Daoy (cell line): Measurements from ENCODE around the gene TENM4. TPM values are rescaled to one million over a fixed set of nuclear protein-coding genes. Genes with fewer than 3 reads are reported as not detected.

ENCODE experiments used
- DNase-seq: peaks from one replicate; pipeline ENCODE4 v3.0.0-alpha.2; 2015; ENCODE audit warnings: low read depth
- total RNA-seq: library from RNA; depleted of rRNA; stranded (reverse); fragments of >200 nt; shearing (Covaris generic); gene quantifications from 2 replicates; pipeline ENCODE4 v1.2.3, GENCODE V29; 2014

TENM4 gene
- total RNA-seq, 1 experiment from 2014 or later, result 13.6 TPM

DNA sequence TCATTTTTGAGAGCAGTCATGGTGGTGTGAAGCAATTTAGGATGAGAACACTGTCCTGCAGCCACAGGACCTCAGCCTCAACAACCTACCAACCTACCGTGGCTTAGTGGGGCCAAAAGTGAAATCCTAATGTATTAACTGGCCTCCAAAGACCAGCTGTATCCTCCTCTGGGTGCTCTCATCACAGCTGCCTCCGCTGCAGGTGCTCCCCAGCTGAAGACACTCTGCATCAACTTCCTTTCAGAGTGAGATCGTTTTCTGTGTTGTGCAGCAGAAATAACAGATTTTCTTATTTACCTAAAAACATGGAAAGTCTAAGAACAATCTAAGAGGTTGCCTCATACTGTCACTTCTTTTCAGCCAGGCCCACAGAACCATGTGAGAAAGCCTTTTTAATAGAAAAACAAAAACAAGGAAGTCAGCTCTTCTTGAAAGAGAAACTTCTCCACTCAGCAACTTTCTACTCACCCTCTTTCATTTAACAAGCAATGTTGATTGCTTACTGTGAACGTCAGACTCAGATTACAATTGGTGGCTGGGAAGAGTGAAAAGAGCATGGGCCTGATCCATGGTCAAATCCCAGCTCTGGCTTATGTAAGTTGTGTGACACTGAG, 136.1 kb downstream of the TENM4 start:
- no peak for DNase-seq

DNA sequence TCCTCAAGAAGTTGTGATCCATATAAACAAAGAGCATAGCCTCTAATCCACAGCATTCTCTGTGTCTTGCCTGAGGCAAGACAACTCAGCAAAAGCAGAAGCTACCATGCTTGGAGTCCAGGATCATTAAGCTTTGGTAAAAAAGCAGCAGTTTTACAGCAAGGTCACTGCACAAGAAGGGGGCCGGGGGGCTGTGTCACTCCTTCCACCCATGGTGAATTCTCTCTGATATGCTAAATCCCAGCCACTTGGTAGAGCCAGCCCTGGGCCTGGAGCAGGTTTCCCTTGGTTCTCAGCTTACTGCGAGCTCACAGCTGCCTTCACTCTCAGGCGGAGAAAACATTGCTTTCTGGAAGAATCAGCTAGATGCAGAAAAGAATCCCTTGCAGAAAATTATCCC, 144.7 kb downstream of the TENM4 start:
- DNase-seq, result no peak

DNA sequence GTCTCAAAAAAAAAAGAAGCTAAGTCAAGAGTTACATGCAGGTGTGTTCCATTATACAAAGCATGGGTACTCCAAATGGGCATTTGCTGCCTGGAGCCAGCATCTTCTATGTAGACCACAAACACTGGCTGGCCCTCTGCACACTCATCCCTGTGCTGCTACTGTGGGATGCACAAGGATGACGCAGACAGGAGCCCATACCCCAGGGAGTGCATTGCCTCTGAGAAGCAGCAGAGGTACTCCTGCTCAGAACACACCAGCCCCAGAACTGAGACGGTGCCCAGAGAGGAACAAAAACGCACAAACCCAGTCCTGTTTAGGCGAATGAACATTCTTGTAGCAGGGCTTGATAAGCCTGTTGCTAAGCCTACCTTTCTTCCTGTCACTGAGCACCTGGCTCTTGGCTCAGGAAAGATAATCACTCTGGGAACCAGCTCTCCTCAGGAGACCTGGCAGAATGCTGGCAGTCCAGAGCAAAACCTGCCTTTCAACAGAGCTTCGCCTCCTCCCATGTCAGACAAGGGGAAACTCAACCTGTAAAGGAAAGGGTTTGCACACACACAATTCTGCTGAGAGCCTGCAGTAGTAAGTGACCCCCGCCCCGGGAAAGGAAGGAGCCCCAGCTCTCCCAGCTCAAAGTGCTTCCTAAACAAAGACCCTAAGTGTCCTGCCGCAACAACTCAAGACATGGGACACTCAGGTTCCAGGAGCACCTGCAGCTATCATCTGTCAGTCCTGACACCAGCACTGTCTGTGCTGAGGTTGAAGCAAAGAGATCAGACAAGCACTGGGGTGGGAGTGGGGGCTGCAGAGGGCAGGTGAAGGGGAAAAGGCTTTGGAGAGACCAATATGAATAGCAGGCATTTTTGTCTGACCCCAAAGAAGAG, 145.7 kb downstream of the TENM4 start:
- no peak for DNase-seq

GRCh38 chr11:79291948-79292347, 148.9 kb downstream of the TENM4 start:
- no peak for DNase-seq

DNA sequence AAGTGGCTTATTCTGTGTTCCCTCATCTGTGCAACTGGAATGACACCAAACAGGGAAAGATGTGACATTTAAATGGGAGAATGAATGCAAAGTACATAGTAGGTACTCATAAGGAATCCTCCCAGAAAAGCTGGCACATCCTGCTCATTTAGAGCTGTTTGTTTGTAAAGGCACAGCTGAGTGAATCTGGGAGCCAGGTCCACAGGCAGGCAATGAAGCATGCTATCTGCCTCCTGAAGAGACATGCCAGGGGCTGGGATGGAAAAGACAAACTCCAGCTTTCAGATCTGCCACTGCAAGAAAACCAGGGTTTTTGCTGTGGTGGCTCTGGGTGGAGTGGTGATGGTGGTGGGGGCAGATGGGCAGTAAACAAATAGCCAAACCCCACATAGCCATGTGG, 150.1 kb downstream of the TENM4 start:
- no peak for DNase-seq

GRCh38 chr11:79287952-79288351, 152.9 kb downstream of the TENM4 start:
- no peak for DNase-seq

DNA sequence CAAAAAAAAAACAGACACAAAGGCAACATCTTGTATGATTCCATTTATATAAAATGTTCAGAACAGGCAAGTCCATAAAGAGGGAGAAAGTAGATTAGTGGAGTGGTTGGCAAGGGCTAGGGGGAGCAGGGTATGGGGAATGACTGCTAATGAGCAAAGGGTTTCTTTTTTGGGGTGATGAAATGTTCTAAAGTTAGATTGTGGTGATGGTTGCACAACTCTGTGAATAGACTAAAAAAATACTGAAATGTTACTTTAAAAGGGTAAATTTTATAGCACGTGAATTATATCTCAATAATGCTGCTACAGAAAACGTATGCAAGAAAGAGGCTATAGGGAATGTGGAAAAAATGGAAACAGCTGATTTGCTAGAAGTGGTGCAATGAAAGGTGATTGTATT, 155.1 kb downstream of the TENM4 start:
- DNase-seq, result no peak

- no peak for DNase-seq
Observed at GRCh38 chr11:79276736-79277325, 164.0 kb downstream of the TENM4 start.

GRCh38 chr11:79274636-79275331, 166.0 kb downstream of the TENM4 start:
- DNase-seq, result no peak

GRCh38 chr11:79273781-79274180, 167.0 kb downstream of the TENM4 start:
- DNase-seq, result no peak

- DNase-seq, result no peak
Observed at GRCh38 chr11:79269611-79270307, 171.1 kb downstream of the TENM4 start.

- no peak for DNase-seq
Observed at GRCh38 chr11:79266396-79266795, 174.4 kb downstream of the TENM4 start.

- no peak for DNase-seq
Observed at GRCh38 chr11:79265756-79266322, 175.0 kb downstream of the TENM4 start.

- DNase-seq, result no peak
Observed at GRCh38 chr11:79264284-79264683, 176.5 kb downstream of the TENM4 start.

DNA sequence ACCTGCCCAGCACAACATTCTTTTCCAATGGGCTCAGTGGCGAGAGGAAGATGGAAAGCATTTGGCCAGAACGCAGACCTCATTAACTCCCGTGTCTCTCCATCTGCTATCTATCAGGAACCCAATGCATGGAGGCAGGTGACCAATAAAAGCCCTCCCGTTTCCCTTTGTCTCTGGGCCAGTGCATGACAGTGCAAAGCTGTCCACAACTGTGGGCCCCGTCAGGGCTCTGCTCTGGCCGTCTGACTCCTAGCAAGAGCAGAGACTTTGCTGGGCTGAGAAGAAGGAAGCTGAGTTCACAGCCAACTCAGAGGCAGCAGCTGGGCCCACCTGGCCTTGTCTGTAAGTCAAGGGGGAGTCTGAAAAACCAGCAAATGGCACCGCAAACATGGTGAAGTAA, 177.8 kb downstream of the TENM4 start:
- DNase-seq, result no peak

DNA sequence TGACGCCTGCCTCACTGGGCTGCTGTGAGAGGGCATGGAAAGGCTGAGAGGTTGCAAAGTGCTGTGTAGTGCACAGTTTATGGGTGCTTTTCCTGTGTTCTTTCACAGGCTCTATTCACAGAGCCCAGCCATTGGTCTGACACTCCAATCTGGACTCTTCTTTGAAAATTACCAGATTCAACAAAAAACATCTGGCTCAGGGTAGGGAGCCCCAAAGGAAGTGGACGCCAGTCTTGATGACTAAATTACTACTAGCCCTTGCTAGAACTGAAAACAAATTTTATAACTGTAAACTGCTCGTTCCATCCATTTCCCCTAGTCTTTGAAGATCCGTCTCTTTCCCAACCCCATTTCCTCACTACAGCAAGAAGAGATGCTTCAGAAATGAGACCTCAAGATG, 178.6 kb downstream of the TENM4 start:
- DNase-seq, result no peak

DNA sequence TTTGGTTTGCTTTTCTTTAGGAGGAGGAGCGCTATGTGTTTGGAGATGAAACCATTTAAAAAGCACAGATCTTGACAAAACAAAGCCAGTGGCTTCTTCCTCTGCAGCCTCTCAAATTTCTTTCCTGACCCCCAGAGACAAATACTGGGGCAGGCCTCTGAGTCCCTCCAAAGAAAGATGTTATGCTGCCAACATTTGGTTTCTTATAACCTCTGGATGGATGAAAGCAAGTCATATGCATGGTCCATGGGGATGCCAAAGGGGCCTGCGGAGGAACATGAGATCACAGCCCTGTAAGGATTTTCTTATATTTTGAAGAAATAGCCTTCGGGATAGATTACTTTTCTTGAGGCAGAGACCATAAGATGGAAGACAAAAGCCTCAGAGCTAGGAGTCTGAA, 179.1 kb downstream of the TENM4 start:
- no peak for DNase-seq

DNA sequence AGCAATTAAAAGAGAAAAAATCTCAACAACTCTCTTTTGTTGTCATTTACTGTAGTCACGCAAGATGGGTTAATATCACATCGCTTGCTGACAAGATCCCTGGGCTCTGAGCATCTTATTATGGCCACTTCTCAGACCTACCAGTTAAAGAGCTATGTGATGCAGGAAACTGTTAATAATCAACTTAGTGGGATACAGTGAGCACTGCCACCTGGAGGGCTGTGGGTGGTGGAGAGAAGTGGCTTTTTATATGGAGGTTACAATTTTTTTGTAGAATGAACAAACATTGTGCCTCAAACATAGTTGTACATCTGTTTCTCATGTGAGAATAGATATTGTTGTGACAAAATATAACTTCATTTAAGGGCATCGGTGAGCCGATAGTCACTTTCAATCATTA, 181.0 kb downstream of the TENM4 start:
- DNase-seq, result no peak

- no peak for DNase-seq
Observed at GRCh38 chr11:79258576-79258975, 182.3 kb downstream of the TENM4 start.

DNA sequence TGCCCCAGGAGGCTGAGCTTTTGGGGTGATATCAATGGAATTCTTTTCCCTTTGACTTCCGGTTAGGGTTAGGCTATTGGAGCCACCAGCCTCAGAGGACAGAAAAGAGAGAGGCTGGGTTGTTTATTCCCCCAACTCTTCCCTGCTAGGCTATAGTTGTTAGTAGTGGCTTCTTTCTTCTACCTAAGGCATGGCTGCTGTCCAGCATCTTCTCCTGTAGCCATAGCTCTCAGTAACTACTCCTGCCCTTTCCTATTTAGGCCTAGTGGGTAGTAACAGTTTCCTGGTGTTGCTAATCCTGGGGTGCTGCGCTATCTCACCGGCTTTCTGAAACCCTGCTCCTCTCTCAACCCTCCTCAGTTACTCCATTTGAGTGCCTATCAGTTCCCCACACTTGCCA, 184.9 kb downstream of the TENM4 start:
- no peak for DNase-seq

DNA sequence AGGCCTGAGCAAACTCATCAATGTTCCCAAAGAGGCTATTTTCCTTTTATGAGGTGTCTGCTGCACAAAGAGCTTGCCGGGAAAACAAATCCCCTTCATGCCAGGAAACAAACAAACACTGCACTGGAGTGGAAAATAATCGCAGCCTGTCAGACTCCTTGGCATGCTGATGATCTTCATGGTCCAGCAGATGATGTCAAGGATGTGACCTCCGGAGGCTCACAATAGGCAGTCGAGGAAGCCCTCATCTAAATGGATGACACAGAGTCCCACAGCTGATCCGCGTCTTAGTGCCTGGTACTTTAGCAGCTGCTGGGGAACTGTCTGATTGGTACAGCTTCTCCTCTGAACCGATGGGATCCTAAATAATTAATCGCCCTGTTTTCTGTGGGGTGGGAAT, 187.6 kb downstream of the TENM4 start:
- DNase-seq, result no peak
